HG02981 (cell line): Measurements from ENCODE around the gene ASIC4.
A peak's percentile ranks its signal among the peaks of the same experiment; 100 is the strongest.

Source experiments
- ATAC-seq: cut with Tn5 transposase; IDR thresholded peaks from one replicate; pipeline ENCODE4 v1.9.1; 2021; ENCODE audit warnings: mild to moderate bottlenecking, moderate library complexity; ENCODE audit not compliant: unreplicated experiment

ASIC4 gene

GRCh38 chr2:219532378-219532649 is 18.0 kb downstream of the ASIC4 start:
- no peak for ATAC-seq

GRCh38 chr2:219533930-219534661 is 19.8 kb downstream of the ASIC4 start:
- ATAC-seq, result no peak

- ATAC-seq, result no peak
Observed at GRCh38 chr2:219536425-219536824, 22.1 kb downstream of the ASIC4 start.

- ATAC-seq, result no peak
Observed at GRCh38 chr2:219536967-219537366, 22.7 kb downstream of the ASIC4 start.

GRCh38 chr2:219537657-219538488 is 23.6 kb downstream of the ASIC4 start:
- no peak for ATAC-seq

GRCh38 chr2:219538504-219538951 is 24.2 kb downstream of the ASIC4 start:
- no peak for ATAC-seq

DNA sequence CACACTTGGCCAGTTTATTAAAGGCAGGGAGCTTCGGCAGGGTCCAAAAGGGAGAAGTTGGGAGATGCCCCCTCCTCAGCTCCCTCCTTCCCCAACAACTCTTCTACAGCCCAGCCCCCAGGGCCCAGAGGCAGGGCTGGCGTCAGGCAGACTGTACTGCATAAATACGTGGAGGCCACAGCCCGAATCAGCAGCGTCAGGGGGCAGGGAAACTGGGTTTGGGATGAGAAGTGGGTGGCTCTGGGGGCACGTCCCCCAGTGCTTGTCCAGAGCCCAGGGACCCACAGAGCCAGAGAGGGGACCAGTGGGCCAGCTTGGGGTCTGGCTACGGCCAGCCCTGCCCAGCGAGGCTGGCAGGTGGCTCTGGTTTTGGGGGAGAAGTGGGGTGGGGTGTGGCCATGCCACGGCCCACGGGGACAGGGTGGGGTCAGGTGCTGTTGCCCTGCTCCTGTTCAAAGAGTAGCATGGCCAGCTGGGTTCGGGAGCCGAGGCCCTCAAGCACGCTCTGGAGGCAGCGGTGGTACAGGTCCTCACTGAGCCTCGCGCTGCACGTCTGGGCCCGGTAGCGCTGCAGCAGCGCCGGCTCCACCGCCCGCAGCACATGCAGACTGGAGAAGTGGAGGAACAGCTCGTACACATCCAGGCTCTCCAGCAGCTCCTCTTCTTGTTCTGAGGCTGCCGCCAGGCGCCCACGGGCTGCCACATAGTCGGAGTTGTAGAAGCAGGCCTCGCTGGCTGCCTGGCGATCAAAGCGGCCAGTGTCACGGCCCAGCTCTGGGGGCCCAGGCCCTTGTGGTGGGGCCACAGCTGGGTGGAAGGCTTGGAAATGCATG is 24.9 kb downstream of the ASIC4 start:
- ATAC-seq, result no peak

GRCh38 chr2:219539926-219540678 is 25.8 kb downstream of the ASIC4 start:
- no peak for ATAC-seq

DNA sequence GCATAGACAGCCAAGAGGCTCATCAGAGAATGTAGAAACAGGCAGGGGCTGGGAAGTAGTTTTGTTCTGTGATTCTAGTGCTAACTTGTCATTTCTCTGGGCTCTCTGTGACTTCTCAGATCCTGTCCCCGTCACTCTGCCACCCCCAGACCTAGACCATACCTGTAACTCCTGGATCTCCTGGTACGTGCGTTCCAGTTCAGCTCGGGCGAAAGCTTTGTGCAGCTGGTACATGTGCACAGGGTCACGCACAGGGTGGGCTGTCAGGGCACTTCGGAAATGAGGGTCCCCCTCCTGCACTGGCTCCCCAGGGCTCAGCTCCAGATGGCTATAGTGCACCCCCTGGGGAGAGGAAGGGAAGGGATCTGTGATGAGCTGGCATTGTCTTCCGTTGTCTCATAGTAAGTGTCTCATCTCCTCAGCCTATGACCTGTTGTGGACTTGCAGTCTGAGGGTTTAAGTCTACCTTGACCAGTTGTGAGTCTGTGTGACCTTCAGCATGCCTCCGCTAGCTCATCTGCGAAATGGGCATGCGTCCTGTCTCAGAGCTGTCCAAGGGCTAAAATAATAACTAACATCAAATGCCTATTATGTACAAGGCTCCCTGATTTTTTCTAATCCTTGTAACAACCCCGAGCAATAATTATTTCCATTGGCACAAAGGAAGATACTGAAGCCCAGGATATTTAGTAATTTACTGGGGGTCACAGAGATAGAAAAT is 26.7 kb downstream of the ASIC4 start:
- ATAC-seq, result no peak

DNA sequence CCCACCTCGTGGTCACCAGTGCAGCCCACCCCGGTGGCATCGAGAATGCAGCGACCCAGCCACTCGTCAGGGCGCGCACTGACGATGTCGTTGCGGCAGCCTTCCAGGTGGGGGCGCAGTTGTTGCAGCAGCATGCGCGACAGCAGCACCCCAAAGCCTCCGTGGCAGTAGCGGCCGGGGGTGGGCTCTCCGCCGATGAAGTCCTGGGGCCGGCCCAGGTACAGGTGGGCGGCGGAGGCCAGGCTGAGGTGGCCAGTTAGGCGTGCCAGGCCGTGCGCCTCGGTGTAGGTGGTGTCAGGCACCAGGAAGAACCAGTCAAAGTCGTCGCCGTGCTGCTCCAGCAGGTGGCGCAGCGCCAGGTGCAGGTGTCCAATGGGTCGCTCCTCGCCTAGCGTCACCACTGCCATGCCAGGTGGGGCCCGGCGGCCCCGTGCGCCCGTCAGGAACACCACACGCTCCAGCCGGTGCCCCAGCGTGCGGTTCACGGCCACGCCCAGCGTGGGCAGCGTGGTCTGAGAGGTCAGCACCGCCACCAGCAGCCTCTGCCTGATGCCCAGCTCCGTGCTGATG is 27.4 kb downstream of the ASIC4 start:
- ATAC-seq, result peak; percentile 43

DNA sequence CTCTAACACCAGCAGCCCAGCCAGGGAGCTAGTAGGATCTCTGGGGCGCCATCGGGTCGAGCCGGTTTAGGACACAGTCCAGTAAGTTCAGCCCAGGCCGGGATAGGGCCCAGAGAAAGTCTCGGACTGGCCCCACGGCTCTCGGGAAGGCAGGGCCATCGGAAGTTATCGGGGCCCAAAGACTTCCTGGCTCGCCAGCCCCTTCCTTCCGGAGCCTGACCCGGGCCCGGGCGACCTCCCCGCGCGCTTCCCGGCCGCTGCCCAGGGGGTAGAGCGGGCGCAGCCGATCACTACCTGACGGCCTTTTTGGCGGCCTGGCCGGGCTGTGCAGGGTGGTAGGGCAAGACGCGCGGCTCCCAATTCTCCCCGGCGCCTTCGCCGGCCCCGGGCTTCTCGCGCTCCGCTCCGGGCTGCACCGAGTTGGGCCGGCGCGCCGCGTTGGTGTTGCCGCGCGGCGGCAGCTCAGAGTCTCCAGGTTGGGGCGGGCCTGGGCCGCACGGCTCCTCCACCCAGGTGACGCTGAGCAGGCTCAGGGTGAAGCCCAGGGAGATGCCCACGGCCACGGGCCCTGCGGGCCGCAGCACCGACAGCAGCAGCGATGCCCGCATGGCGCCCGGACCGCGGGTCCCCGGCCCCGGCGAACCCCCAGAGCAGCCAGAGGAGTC is 28.8 kb downstream of the ASIC4 start:
- peak; percentile 29 for ATAC-seq

GRCh38 chr2:219543596-219544358 is 29.5 kb downstream of the ASIC4 start, which contains the start of the genes CHPF and TMEM198:
CHPF (minus strand) TSS chr2:219543809; CDS start chr2:219543538, 271 bp downstream.
TMEM198 (plus strand) TSS chr2:219544028; CDS start chr2:219544728, 700 bp downstream.
- peak; percentile 73 for ATAC-seq

GRCh38 chr2:219544567-219544966 is 30.3 kb downstream of the ASIC4 start:
- no peak for ATAC-seq

DNA sequence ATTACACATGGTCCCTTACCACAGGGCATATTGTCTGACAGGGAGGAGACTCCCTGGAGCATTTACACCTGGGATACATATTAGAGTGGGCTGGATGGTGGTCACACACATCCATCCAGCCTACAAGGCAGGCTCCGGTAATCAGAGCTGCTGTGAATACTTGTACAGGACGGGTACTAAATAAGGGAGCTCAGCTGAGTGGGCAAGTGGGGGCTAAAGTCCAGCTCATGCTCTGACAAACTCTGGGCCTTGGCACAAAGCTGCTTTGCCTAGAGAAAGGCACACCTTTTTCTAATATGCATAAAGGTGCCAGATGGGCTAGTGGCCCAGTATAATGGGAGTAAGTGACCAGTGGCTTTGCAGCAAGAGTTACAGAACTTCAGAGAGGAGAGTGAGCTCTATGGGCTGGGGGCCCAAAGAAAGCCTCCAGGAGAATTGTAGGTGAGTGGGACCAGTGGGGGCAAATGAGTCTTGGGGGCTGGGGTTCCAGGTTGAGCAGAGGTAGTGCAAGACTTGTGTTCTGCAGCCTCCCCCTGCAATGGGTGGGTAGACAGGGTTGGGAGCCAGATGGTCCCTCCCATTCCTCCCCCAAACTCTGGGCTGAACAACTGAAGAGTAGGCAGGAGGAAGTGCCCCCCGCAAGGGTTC is 31.1 kb downstream of the ASIC4 start:
- ATAC-seq, result no peak

- no peak for ATAC-seq
Observed at GRCh38 chr2:219545943-219546352, 31.7 kb downstream of the ASIC4 start.

DNA sequence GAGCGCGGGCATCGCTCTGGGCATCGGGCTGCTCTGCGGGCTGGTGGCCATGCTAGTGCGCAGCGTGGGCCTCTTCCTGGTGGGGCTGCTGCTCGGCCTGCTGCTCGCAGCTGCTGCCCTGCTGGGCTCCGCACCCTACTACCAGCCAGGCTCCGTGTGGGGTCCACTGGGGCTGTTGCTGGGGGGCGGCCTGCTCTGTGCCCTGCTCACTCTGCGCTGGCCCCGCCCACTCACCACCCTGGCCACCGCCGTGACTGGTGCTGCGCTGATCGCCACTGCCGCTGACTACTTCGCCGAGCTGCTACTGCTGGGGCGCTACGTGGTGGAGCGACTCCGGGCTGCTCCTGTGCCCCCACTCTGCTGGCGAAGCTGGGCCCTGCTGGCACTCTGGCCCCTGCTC is 33.3 kb downstream of the ASIC4 start:
- no peak for ATAC-seq

- ATAC-seq, result no peak
Observed at GRCh38 chr2:219548990-219549389, 34.7 kb downstream of the ASIC4 start.

- ATAC-seq, result no peak
Observed at GRCh38 chr2:219549619-219550018, 35.3 kb downstream of the ASIC4 start.
